Neutrophil (primary cell): ENCODE measurements around the gene RNGTT.

ENCODE experiments used
- H3K27ac ChIP-seq: fragments of 200-600 bp; sonication (generic); 2 replicates; pipeline ENCODE4 v1.5.1; 2016; ENCODE audit warnings: mild to moderate bottlenecking, moderate library complexity
- H3K27me3 ChIP-seq: fragments of 200-600 bp; sonication (generic); 2 replicates; pipeline ENCODE4 v1.6.0; 2016; ENCODE audit warnings: mild to moderate bottlenecking
- H3K36me3 ChIP-seq: fragments of 200-600 bp; sonication (generic); 2 replicates; pipeline ENCODE4 v1.5.1; 2017
- H3K4me1 ChIP-seq, 2 experiments: fragments of 200-600 bp in 1 of 2; sonication (generic) in 1 of 2; 1 replicate in 1 of 2; 2 replicates in 1 of 2; pipeline versions ENCODE4 v1.5.1 to v1.6.1; 2013 to 2016; ENCODE audit warnings: low read depth in 1 of 2, low read length in 1 of 2, mild to moderate bottlenecking in 1 of 2, moderate library complexity in 1 of 2; ENCODE audit not compliant: control insufficient read depth in 1 of 2, insufficient read depth in 1 of 2
- H3K4me3 ChIP-seq, 2 experiments: fragments of 200-600 bp in 1 of 2; sonication (generic) in 1 of 2; 1 replicate in 1 of 2; 2 replicates in 1 of 2; pipeline ENCODE4 v1.5.1; 2013 to 2016; ENCODE audit warnings: low read depth in 1 of 2, low read length in 1 of 2, mild to moderate bottlenecking in 1 of 2, moderate library complexity in 1 of 2
- H3K9me3 ChIP-seq: fragments of 200-600 bp; sonication (generic); 2 replicates; pipeline ENCODE4 v1.5.1; 2016
- TF ChIP-seq, protein P1 (sequence below): fragments of 200-600 bp; sonication (generic); IDR thresholded peaks from 2 replicates; pipeline ENCODE4 v1.5.1; 2016; ENCODE audit warnings: antibody characterized with exemption

The RNGTT gene

DNA sequence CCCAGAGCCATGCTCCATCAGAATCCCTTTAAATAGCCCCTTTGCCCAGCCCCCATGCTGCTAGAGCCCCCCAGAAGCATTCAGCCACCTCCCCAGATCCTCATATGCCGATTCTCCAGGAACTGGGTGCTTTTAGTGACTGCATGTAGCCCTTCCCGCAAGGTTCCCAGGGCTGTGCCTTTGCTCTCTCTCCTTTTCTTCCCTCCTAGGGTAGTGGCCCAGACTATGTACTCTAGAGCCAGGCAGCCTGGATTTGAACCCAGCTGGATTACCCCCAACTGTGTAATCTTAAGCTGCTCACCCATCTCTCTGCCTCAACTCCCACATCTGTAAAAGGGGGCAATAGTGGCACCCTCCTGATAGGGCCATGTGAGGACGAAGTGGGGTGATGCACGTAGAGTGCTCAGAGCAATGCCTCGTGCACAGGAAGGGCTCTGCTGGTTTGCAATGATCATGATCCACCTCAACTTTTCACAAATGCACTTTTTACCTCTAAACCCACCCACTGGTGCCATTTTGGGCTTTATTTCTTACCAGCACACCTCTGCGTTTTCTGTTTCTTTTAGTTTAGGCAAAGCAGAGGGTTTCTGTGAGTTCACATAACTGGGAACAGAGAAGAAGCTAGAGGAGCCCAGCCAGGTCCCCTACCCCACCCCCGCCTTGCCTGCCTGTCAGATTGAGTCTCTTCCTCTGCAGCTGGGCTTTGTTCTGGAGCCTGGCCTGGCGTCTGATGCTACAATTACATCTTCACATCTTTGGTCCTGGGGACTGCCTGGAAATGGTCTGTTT is 396.5 kb downstream of the RNGTT start:
- H3K4me1 ChIP-seq: no peaks in the 10 kb centered on the region
- TF ChIP-seq, protein P1, sequence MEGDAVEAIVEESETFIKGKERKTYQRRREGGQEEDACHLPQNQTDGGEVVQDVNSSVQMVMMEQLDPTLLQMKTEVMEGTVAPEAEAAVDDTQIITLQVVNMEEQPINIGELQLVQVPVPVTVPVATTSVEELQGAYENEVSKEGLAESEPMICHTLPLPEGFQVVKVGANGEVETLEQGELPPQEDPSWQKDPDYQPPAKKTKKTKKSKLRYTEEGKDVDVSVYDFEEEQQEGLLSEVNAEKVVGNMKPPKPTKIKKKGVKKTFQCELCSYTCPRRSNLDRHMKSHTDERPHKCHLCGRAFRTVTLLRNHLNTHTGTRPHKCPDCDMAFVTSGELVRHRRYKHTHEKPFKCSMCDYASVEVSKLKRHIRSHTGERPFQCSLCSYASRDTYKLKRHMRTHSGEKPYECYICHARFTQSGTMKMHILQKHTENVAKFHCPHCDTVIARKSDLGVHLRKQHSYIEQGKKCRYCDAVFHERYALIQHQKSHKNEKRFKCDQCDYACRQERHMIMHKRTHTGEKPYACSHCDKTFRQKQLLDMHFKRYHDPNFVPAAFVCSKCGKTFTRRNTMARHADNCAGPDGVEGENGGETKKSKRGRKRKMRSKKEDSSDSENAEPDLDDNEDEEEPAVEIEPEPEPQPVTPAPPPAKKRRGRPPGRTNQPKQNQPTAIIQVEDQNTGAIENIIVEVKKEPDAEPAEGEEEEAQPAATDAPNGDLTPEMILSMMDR: no peak
- H3K4me3 ChIP-seq: no peak overlapping the region
- no peaks in the 10 kb centered on the region for H3K36me3 ChIP-seq
- no peaks in the 10 kb centered on the region for H3K27me3 ChIP-seq
- H3K27ac ChIP-seq: no peak overlapping the region
- H3K9me3 ChIP-seq: no peaks in the 10 kb centered on the region

DNA sequence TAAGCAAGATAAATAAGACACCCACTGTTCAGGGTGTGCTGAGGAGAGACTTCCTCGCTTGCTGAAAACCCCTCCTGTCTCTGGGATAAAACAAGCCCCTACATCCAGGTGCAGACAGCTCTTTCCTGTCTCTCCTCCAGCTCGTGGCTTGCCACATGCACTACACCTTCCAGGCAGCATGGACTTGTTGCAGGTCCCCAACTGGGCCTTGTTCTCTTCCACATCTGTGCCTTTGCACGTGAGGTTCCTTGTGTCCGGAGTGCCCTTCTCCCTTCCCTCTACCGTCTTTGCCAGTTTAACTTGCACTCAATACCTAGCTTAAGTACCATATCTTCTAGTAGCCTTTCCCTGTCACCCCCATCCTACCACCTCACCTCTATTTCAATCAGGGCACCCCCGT is 397.6 kb downstream of the RNGTT start:
- TF ChIP-seq, protein P1: no peak
- no peaks in the 10 kb centered on the region for H3K36me3 ChIP-seq
- H3K4me3 ChIP-seq: no peak overlapping the region
- H3K4me1 ChIP-seq: no peaks in the 10 kb centered on the region
- H3K9me3 ChIP-seq: no peaks in the 10 kb centered on the region
- H3K27ac ChIP-seq: no peak overlapping the region
- no peaks in the 10 kb centered on the region for H3K27me3 ChIP-seq

DNA sequence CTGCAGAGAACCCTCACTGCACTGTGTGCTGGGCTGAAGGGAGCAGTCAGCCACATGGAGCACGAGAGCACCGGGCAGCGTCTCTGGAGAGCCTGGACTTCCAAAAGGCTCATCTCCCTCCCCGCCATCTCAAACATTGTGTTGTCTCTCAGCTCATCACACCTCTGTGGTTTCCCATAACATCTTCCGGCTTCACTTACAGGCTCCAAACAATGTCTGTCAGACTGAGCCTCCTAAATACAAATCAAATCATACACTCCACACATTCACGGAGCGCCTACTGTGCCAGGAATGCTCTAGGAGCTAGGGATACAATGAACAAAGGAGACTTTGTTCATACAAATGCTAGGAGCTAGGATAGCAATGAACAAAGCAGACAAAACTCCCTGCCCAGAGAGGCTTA is 398.0 kb downstream of the RNGTT start:
- Histone ChIP-seq H3K27ac (no peak overlapping the region), H3K27me3 (no peaks in the 10 kb centered on the region), H3K4me1 (no peaks in the 10 kb centered on the region), H3K4me3 (no peak overlapping the region), H3K9me3 (no peaks in the 10 kb centered on the region), H3K36me3 (no peaks in the 10 kb centered on the region)
- TF ChIP-seq, protein P1: no peak

DNA sequence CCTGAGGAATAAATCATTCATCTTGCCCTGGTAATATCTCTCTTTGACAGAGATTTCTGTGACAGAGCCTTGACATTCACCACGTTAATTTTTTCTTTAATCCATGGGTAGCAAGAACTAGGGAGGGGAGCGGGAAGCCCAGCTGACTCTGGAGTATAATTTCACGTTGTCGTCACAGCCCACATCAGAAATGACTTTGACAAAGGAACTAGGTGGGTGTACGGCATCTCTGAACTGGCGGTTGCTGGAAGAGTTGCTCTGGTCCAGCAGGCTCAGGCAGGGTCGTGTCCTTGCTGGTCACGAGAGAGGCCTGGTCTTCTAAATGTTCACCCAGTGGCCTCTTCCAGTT is 400.2 kb downstream of the RNGTT start:
- TF ChIP-seq, protein P1: no peak
- H3K27ac ChIP-seq: no peak overlapping the region
- no peaks in the 10 kb centered on the region for H3K9me3 ChIP-seq
- no peaks in the 10 kb centered on the region for H3K36me3 ChIP-seq
- no peak overlapping the region for H3K4me3 ChIP-seq
- no peaks in the 10 kb centered on the region for H3K4me1 ChIP-seq
- H3K27me3 ChIP-seq: no peaks in the 10 kb centered on the region

DNA sequence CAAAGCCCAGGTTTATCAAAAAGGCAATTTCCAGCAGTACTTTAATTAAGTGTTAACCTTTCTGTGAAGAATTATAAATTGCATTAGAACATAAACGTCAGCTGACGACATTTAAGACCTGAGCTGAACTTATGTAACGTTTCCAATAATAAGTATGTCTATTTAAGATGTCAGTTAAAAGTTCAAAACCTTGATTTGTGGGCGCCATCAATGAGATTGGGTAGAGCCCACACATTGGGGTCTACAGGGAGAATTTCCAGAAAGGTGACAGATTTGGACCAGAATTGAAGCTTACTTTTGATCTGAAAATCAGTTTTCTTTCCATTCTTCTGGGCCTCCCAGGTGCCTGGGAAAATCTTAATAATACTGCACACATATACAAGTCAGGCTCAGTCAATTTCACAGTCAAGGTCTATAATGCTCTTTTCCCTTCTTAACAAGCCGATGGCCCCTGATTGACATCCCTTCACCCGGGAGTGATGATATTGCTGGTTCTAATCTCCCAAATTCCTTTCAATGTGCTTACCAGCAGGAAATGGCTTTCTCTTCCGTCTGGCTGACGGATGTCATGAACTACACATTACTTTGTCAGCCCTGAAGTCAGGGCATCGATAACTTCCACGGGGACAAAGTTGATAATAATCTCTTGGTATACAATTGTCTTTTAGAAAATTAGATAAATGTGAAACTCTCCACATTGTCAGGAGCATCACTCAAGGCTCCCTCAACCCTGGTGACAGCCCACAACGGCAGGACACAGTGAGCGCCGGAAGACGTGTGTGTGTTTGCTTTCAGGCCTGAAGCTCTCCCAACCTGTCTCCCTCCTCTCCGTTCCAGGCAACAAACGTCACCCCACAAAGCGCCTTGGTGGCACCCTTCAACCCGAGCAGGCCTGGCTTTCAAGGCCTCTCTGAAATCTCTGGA is 400.8 kb downstream of the RNGTT start:
- TF ChIP-seq, protein P1: no peak

More for the DNA sequence above, 400.8 kb downstream of the RNGTT start:
- H3K4me3 ChIP-seq: no peak overlapping the region
- H3K27ac ChIP-seq: no peak overlapping the region
- H3K4me1 ChIP-seq: no peaks in the 10 kb centered on the region
- H3K27me3 ChIP-seq: no peaks in the 10 kb centered on the region
- H3K9me3 ChIP-seq: no peaks in the 10 kb centered on the region
- no peaks in the 10 kb centered on the region for H3K36me3 ChIP-seq
